HG02943 (cell line): Measurements from ENCODE around the gene RPUSD3.
A peak's percentile ranks its signal among the peaks of the same experiment; 100 is the strongest.
"Not testable (repeated sequence)": the region's sequence is repeated elsewhere in the genome, so short reads cannot be mapped to it uniquely, and the experiment has no call there.

Experiments
- ATAC-seq: cut with Tn5 transposase; IDR thresholded peaks from one replicate; pipeline ENCODE4 v1.9.1; 2021; ENCODE audit warnings: mild to moderate bottlenecking, low read depth, moderate library complexity; ENCODE audit not compliant: unreplicated experiment

Gene RPUSD3, protein sequence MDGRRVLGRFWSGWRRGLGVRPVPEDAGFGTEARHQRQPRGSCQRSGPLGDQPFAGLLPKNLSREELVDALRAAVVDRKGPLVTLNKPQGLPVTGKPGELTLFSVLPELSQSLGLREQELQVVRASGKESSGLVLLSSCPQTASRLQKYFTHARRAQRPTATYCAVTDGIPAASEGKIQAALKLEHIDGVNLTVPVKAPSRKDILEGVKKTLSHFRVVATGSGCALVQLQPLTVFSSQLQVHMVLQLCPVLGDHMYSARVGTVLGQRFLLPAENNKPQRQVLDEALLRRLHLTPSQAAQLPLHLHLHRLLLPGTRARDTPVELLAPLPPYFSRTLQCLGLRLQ

DNA sequence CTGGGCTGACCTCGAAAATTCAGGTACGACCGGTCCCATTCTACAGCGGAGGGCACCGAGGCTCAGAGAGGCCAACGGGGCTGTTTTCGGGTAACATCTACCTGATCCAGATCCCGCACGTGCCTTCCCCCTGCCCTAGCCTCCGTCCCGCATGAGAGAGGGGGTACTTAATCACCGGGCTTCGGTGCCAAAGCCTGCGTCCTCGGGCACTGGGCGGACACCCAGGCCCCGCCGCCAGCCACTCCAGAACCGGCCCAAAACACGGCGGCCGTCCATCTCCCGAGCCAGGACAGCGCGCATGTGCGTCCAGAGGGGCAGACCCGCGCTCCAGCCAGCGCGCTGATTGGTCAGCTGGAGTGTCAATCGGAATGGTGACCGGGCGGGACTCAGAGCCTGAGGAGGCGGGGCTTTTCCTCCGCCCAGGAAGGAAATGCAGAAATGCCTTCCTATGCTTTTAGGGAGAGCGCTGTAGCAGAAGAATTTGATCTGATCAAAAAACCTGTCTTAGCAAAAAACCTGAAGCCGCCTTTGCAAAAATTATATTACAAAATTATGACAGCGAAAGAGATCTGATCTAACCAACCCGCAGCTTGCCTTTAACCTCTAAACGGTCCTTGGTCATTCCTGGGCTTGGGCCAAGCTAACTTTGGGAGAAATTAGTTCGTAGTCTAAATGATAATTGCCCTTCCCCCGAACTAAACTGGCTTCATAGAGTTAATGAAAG is at the start of gene RPUSD3:
Gene RPUSD3, minus strand, starts transcription at position 294 of the 724 bp plus-strand sequence. Its CDS starts 18 bp downstream, at position 276.
- ATAC-seq: peak; percentile 92

DNA sequence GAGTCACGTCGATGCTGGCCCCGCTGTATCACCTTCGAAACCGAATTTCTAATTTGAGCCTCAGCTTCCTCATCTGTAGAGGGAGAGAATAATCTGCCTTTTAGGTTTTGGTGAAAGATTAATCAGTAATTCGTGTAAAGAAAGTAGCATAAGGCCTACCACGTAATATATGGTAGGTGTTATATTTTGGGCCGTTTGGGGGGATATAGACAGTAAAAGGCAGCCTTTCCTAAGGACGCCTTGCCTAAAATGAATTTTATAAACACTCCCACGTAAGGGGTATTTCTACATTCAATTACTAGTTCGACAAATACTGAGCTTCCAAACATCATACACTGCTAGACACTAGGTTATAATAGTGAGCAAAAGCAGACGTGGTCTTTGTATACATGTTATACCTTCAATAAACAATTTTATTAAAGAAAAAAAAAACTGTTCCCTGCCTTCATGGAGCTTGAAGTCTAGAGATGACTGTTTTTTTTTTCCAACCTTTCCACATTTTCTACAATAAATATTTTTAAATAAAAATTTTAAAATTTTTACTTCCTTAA is 47.3 kb upstream of the RPUSD3 start:
- ATAC-seq: no peak

DNA sequence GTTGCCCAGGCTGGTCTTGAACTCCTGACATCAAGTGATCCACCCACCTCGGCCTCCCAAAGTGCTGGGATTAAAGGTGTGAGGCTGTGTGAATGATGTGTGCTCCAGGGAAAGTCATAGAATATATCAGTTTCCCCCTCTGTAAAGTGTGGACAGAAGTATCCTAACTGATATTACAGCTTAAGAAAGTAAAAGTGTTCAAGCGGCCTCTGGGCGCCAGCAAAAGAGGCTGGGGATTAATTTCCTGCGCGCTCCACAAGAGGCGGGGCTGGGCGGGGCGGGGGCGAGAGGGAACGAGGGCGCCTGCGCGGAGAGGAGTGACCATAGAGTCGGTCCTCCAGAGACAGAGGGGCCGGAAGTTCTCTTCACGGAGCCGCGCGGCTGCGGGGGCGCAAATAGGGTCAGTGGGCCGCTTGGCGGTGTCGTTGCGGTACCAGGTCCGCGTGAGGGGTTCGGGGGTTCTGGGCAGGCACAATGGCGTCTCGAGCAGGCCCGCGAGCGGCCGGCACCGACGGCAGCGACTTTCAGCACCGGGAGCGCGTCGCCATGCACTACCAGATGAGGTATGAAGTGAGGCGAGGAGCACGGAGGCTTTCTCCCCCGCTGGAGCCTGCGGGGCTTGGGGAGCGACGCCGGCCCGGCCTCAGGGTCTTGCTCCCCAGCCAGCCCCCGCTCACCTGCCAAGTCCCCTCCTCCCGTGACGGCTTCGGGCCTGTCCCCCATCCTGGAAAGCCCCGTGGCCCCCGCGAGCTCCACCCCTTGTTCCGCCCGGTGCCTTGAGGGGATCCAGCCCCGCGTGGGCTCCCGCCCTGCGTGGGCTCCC is 46.7 kb upstream of the RPUSD3 start, which contains the start of gene JAGN1:
Gene JAGN1, plus strand, starts transcription at position 362 of the 823 bp plus-strand sequence. Its CDS starts 113 bp downstream, at position 475.
- peak; percentile 85 for ATAC-seq

DNA sequence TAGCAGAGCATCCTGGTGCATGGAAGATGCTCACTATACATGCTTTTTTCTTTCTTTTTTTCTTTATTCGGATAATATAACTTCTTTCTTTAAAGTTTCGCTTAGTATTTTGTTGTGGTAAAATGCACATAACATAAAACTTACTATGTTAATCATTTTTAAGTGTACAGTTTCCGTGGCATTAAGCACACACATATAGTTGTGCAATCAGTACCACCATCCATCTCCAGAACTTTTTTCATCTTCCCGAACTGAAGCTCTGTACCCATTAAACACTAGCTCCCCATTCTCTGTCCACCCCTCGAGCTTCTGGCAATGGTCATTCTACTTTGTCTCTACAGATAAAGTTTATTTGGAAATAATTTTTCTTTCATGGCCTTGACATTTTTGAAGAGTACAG is 45.6 kb upstream of the RPUSD3 start:
- no peak for ATAC-seq

DNA sequence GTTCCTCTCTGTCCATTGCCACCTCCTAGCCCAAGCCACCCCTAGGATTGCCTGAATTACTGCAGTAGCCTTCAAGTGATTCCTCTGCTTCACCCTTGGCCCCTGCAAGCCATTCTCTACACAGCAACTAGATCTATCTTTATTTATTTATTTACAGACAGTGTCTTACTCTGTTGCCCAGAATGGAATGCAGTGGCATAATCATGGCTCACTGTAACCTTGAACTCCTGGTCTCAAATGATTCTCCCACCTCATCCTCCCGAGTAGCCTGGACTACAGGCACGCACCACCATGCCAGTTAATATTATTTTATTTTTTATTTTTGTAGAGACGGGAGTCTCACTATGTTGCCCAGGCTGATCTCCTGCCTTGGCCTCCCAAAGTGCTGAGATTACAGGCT is 44.7 kb upstream of the RPUSD3 start:
- no peak for ATAC-seq

DNA sequence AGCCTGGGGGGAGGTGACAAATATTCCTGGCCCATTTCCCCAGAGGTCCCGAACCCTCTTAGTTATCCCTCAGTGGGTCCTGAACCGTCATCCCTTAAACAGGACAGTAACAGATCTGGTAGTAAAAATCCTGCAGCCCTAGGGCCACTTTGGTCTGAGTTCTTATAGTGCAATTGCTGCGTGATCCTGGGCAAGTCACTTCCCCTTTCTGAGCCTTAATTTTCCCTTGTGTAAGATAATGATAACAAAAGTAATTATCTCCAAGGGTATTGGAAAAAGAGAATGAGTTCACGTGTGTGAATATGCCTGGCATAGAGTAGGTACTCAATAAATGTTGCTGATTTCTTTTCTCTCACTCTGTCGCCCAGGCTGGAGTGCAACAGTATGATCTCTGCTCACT is 43.7 kb upstream of the RPUSD3 start:
- no peak for ATAC-seq

DNA sequence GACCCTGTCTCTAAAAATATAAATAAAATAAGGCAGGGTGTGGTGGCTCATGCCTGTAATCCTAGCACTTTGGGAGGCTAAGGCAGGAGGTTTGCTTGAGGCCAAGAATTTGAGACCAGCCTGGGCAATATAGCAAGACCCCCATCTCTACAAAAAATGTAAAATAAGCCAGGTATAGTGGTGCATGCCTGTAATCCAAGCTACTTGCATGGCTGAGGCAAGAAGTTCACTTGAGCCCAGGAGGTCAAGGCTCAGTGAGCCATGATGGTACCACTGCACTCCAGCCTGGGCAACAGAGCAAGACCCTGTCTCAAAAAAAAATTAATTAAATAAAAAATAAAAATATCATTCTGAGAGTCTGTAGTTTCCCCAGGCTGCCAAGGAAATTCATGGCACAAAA is 42.5 kb upstream of the RPUSD3 start:
- no peak for ATAC-seq

DNA sequence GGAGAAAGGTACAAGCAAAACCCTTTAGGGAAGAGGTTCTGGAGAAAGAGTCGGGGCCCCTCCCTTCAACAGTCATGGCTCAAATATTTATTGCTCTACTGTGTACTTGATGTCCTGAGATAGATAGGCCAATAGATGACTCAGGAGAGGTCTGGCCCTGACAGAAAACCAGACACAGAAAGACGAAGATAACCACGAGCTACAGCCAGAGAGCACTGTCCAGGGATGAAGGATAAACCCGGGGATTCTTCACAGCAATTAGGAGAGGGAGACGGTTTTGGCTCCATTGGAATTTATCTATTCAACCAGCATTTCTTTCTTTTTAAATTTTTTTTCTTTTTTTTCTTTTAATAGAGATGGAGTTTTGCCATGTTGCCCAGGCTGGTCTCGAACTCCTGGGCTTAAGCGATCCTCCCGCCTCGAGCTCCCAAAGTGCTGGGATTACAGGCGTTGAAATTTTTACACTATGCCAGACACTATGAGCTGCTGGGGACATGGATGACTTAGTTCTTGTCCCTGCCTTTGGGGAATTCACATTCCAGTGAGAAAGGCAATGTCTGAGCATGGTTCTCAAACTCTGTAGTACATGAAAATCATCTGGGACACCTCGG is 40.9 kb upstream of the RPUSD3 start:
- no peak for ATAC-seq

DNA sequence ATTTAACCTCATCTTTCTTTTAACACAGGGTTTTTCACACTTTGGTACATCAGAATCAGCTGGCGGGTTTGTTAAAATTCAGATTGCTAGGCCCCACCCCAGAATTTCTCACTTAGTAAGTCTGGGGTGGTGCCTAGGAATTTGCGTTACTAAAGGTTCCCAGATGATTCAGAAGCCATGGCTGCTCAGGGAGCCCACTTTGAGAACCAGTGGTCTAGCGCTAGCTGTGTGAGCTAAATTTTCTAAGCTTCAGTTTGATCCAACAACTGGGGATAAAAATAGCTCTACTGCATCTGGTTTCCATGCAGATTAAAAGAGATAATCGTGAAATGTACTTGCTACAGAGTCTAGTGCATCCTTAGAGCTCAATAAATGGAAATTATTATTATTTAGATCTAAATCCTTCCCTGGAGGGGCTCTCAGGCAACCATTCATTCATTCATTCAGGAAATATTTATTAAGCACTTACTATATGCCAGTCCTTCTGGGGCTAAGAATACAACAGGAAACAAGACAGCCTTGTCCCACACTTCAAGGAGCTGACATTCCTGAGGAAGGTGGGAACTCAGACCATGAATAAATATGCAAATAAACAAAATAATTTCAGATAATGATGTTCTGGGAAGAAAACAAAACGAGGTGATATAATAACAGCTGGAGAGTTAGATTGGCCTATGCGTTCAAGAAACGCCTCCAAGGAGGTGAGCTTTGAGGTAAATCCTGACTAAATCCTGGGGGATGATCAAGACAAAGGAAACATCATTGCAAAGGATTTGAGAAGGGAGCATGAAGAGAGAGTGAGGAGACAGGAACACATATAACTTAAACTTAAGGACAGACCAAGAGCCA is 40.1 kb upstream of the RPUSD3 start:
- ATAC-seq: no peak

DNA sequence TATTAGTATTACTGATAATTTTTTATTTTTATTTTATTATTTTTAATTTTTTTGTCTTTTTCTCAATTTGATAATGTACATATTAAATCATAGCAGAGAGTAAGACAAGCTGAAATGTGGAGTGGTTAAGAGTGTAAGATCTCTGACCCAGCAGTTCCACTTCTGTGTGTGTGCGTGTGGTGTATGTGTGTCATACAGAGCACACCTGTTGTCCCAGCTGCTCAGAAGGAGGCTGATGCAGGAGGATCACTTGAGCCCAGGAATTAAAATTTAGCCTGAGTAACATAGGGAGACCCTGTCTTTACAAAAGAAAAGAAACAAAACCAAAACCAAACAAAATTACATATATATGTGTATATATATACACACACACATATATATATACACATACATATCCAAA is 37.6 kb upstream of the RPUSD3 start:
- ATAC-seq: no peak

DNA sequence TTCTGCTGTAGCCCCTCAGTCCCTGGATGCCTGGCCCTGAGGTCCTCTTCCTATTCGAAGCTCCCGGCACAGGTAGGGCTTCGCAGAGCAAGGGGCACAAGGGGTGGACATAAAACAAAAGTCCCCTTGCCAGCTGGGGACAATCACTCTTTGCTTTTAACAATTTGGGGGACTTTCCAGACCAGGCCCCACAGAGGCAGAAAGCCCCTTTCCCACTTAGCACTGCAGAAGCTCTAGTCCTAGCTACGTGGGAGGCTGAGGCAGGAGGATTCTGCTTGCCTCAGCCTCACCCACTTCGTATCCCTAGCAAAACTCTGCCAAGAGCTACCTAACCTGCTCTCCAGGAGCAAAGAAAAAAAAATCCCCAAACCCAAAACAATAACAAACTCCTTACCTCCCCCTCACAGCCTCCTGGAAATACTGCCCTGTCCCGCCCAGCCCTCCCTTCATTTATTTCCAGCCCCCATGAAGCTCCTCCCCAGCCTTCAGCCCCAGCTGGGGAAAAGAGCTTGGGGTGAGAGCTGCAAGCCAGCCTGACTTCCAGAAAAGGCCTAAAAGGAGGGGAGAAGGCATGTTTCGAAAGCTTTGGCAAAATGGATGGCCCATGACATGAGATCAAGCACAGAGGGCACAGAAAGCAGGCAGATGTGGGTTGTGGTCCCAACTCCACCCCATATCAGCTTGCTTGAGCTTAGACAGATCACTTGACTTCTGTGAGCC is 36.2 kb upstream of the RPUSD3 start, which contains the start of gene CIDEC:
Gene CIDEC, minus strand, starts transcription at position 424 of the 720 bp plus-strand sequence. CDS start 1,767 bp downstream, outside the sequence.
- no peak for ATAC-seq

DNA sequence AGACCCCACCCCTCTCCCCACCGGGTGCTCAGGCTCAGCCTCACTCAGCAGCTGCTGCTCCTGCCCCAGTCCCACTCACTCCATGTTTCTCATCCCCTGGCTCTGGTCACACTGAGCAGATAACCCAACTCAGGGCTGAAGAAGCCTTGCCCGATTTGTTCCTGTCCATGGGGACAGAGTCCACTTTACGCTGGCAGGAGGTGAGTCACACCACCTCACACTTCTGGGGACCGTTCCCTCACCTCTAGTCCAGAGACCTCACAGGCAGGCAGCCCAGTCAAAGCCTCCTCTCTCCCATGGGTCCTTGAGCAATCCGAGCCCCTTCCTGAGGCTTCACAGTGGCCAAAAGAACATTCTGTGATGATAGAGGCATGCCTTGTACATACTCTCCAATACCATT is 34.9 kb upstream of the RPUSD3 start:
- ATAC-seq: no peak

DNA sequence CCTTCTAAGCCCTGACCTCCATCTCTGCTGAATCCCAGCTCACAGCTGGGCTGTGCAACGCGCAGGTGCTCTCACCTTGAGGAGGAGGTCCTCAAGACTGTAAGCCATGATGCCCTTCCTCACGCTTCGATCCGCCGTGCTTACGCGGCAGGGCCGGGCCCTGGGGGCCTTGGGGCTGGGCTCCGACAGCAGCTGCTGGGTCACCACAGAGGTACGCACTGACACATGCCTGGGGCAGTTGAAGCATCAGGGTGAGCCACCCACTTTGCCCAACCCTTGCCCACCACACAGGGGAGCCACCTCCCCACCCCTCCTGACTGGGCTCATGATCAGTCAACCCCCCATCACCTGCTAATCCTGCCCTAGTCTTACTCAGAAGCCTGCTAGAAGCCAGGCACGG is 33.2 kb upstream of the RPUSD3 start:
- no peak for ATAC-seq

DNA sequence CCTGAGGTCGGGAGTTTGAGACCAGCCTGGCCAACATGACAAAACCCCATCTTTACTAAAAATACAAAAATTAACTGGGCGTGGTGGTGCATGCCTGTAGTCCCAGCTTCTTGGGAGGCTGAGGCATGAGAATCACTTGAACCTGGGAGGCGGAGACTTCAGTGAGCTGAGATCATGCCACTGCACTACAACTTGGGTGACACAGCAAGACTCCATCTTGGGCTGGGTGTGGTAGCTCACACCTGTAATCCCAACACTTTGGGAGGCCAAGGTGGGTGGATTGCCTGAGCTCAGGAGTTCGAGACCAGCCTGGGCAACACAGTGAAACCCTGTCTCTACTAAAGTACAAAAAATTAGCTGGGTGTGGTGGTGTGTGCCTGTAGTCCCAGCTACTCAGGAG is 32.4 kb upstream of the RPUSD3 start:
- not testable (repeated sequence) for ATAC-seq

DNA sequence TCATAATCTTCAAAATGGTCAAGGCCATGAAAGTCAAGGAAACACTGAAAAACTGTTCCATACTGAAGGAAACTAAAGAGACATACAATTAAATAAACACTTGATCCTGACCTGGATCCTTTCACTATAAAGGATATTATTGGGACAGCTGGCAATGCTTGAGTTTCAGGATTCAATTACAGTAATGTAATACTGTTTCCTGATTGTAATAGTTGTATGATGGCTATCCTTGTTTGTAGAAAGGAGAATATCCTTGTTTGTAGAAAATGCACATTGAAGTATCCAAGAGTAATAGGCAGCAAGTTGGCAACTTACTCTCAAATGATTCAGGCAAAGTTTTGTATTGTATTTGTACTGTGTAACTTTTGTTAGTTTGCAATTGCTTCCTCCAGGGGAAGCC is 31.6 kb upstream of the RPUSD3 start:
- no peak for ATAC-seq

DNA sequence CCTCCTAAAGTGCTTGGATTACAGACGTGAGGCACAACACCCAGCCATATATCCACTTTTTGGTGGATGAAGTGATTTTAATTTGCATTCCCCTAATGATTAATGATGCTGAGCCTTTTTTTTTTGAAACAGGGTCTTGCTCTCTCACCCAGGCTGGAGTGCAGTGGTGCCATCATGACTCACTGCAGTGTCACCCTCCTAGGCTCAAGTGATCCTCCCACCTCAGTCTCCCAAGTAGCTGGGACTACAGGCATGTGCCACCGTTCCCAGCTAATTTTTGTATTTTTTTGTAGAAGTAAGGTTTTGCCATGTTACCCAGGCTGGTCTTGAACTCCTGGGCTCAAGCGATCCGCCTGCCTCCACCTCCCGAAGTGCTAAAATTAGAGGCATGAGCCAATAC is 28.3 kb upstream of the RPUSD3 start:
- ATAC-seq: not testable (repeated sequence)

DNA sequence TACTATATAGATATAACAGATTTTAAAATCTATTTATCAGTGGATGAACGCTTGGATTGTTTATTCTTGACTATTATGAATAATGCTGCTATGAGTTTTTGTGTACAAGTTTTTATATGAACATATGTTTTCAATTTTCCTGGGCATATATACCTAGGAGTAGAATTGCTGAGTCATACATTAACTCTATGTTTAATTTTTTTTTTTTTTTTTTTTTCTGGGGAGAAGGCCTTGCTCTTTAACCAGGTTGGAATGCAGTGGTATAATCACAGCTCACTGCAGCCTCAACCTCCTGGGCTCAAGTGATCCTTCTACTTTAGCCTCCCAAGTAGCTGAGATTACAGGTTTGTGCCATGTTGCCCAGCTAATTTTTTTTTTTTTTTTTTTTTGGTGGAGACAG is 27.2 kb upstream of the RPUSD3 start:
- no peak for ATAC-seq

DNA sequence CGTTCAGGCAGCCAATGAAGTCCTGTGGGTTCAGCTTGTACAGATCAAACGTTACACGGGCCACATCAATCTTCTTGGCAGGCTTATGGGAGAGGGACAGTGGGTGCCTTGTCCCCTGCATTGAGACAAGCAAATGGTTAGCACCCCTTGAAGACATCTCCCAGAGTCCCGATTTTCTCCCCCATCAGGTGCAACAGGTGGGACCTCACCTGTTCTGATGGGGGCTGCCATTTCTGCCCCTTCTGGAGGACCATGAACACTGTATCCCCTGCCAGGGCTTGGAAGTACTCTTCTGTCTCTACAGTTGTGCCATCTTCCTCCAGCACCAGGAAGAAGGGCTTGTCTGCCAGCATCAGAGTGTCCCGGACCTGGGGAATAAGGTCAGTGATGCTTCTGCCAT is 26.1 kb upstream of the RPUSD3 start:
- ATAC-seq: no peak

DNA sequence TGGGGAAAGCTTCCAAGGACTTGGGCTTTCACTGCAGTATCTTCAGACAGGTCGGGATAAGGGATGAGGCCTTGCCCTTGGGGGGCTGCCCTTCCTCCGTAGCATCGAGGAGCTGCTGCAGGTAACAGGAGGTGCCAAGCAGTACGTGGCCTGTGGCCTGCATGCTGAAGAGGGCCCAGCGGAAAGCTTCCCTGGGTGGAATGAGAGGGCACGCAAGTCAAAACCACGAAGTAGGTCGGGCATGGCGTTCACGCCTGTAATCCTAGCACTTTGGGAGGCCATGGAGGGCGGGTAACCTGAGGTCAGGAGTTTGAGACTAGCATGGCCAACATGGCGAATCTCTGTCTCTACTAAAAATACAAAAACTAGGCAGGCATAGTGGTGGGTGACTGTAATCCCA is 23.3 kb upstream of the RPUSD3 start:
- ATAC-seq: no peak
